GM23338 (cell line): ENCODE measurements around the gene DVL2.

ENCODE experiments used
- CREB1 ChIP-seq: fragments of 250-450 bp; sonication (Bioruptor Pico); IDR thresholded peaks from 2 replicates; pipeline ENCODE4 v1.5.0; 2020; ENCODE audit warnings: low read depth, mild to moderate bottlenecking, moderate library complexity
- EZH2 ChIP-seq: fragments of 200-600 bp; sonication (generic); IDR thresholded peaks from one replicate; pipeline ENCODE4 v1.8.0; 2017; ENCODE audit warnings: antibody characterized with exemption, mild to moderate bottlenecking, low read depth; ENCODE audit not compliant: unreplicated experiment
- EZH2phosphoT487 ChIP-seq: fragments of 200-600 bp; sonication (generic); IDR thresholded peaks from one replicate; pipeline ENCODE4 v1.8.1; 2018; ENCODE audit warnings: antibody characterized with exemption; ENCODE audit not compliant: unreplicated experiment
- JUNB ChIP-seq: IDR thresholded peaks from one replicate; pipeline ENCODE4 v1.6.1; 2016; ENCODE audit warnings: antibody characterized with exemption; ENCODE audit not compliant: unreplicated experiment
- NANOG ChIP-seq: IDR thresholded peaks from 2 replicates; pipeline ENCODE4 v1.6.1; 2016; ENCODE audit warnings: antibody characterized with exemption, borderline replicate concordance
- POLR2AphosphoS5 ChIP-seq: IDR thresholded peaks from 2 replicates; pipeline ENCODE4 v1.6.1; 2016; ENCODE audit warnings: antibody characterized with exemption, low read depth
- STAT1 ChIP-seq: IDR thresholded peaks from one replicate; pipeline ENCODE4 v1.6.1; 2016; ENCODE audit warnings: antibody characterized with exemption; ENCODE audit not compliant: unreplicated experiment
- ZNF114 ChIP-seq: fragments of 250-450 bp; sonication (Bioruptor Pico); IDR thresholded peaks from 2 replicates; pipeline ENCODE4 v1.5.0; 2020; ENCODE audit warnings: mild to moderate bottlenecking, moderate library complexity
- ZNF331 ChIP-seq: fragments of 250-450 bp; sonication (Bioruptor Pico); IDR thresholded peaks from 2 replicates; pipeline ENCODE4 v1.5.0; 2020; ENCODE audit warnings: low read depth, mild to moderate bottlenecking, moderate library complexity
- TF ChIP-seq, protein P1 (sequence below): IDR thresholded peaks from one replicate; pipeline ENCODE4 v1.6.1; 2018; ENCODE audit warnings: antibody characterized with exemption; ENCODE audit not compliant: unreplicated experiment
- TF ChIP-seq, protein P2 (sequence below): IDR thresholded peaks from 2 replicates; pipeline ENCODE4 v1.6.1; 2016; ENCODE audit warnings: antibody characterized with exemption
- TF ChIP-seq, protein P3 (sequence below), 2 experiments: fragments of 200-600 bp in 1 of 2; sonication (generic) in 1 of 2; conservative IDR thresholded peaks; 2 replicates each; pipeline versions ENCODE4 v1.5.1 to v1.6.1; 2016 to 2017; ENCODE audit warnings: antibody characterized with exemption in 2 of 2, low read depth in 2 of 2, mild to moderate bottlenecking in 2 of 2, moderate library complexity in 1 of 2

DNA sequence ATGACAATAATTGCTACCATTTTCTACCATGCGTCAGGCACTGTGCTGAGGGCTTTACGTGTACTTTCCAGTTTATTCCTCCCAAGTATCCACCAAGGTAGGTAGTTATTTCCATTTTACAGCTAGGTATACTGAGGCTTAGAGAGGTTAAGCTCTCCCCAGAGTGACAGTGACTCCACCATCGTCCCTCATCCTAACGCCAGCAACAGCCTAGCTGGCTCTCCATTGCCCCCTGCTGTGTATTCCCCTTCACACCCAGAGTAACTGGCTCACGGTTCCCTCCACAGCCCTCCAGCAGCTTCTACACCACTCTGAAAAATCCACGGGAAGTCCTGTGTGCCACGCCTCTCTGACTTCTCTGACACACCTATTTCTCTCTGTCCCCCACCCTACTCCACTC, 48.1 kb downstream of the DVL2 start:
- TF ChIP-seq EZH2phosphoT487 (no peak), JUNB (no peak), ZNF331 (no peak), POLR2AphosphoS5 (no peak), CREB1 (CRISPR knock-in tag) (no peak), STAT1 (no peak), EZH2 (no peak), NANOG (no peak), ZNF114 (CRISPR knock-in tag) (no peak)
- TF ChIP-seq, protein P1, sequence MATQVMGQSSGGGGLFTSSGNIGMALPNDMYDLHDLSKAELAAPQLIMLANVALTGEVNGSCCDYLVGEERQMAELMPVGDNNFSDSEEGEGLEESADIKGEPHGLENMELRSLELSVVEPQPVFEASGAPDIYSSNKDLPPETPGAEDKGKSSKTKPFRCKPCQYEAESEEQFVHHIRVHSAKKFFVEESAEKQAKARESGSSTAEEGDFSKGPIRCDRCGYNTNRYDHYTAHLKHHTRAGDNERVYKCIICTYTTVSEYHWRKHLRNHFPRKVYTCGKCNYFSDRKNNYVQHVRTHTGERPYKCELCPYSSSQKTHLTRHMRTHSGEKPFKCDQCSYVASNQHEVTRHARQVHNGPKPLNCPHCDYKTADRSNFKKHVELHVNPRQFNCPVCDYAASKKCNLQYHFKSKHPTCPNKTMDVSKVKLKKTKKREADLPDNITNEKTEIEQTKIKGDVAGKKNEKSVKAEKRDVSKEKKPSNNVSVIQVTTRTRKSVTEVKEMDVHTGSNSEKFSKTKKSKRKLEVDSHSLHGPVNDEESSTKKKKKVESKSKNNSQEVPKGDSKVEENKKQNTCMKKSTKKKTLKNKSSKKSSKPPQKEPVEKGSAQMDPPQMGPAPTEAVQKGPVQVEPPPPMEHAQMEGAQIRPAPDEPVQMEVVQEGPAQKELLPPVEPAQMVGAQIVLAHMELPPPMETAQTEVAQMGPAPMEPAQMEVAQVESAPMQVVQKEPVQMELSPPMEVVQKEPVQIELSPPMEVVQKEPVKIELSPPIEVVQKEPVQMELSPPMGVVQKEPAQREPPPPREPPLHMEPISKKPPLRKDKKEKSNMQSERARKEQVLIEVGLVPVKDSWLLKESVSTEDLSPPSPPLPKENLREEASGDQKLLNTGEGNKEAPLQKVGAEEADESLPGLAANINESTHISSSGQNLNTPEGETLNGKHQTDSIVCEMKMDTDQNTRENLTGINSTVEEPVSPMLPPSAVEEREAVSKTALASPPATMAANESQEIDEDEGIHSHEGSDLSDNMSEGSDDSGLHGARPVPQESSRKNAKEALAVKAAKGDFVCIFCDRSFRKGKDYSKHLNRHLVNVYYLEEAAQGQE = no peak
- TF ChIP-seq, protein P2, sequence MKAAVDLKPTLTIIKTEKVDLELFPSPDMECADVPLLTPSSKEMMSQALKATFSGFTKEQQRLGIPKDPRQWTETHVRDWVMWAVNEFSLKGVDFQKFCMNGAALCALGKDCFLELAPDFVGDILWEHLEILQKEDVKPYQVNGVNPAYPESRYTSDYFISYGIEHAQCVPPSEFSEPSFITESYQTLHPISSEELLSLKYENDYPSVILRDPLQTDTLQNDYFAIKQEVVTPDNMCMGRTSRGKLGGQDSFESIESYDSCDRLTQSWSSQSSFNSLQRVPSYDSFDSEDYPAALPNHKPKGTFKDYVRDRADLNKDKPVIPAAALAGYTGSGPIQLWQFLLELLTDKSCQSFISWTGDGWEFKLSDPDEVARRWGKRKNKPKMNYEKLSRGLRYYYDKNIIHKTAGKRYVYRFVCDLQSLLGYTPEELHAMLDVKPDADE = no peak
- TF ChIP-seq, protein P3, sequence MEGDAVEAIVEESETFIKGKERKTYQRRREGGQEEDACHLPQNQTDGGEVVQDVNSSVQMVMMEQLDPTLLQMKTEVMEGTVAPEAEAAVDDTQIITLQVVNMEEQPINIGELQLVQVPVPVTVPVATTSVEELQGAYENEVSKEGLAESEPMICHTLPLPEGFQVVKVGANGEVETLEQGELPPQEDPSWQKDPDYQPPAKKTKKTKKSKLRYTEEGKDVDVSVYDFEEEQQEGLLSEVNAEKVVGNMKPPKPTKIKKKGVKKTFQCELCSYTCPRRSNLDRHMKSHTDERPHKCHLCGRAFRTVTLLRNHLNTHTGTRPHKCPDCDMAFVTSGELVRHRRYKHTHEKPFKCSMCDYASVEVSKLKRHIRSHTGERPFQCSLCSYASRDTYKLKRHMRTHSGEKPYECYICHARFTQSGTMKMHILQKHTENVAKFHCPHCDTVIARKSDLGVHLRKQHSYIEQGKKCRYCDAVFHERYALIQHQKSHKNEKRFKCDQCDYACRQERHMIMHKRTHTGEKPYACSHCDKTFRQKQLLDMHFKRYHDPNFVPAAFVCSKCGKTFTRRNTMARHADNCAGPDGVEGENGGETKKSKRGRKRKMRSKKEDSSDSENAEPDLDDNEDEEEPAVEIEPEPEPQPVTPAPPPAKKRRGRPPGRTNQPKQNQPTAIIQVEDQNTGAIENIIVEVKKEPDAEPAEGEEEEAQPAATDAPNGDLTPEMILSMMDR (conservative IDR thresholded peaks at IDR 0.05; ENCODE audit: low read depth in 2 of 2) = peak; percentile 8 to 47; a peak in 2 of 4 replicates
